HG03432 (cell line): ENCODE data around the gene HS6ST2.

Experiments
- ATAC-seq: cut with Tn5 transposase; IDR thresholded peaks from one replicate; pipeline ENCODE4 v1.9.1; 2021; ENCODE audit warnings: mild to moderate bottlenecking, moderate library complexity; ENCODE audit not compliant: unreplicated experiment

Gene HS6ST2

DNA sequence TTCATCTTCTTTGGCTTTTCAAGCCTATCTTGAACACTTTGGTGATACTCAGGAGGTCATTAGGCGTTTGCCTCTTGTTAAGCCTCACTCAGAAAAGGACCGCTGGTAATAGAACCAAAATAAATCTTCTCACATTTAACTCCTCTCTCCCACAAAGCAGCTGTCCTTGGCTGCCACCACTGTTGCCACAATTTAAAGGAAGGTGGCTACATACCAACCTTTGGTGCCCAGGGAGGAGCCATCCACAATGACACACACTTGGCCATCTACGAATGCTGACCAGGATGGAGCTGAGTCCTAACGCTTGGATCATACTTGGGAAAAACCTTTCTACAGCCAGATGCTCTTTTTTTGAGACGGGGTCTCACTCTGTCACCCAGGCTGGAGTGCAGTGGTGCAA is 210.2 kb downstream of the HS6ST2 start:
- no peak for ATAC-seq

DNA sequence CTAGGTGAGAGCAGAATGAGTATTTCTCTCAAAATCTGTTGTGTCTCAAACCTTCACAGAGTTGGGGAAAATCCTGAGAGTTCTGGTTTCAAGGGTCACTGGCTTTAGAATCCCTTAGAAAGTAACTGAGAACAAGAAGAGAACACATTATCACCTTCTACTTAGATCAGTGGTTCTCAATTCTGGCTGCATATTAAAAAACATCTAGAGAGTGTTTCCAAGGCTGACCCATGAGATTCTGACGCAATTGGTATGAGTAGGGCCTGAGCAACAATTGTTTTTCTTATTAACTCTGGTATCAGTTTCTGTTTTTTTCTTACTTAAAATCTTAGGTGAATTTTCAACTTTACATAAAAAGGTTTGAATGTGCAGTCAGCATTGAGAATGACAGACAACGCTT is 212.8 kb downstream of the HS6ST2 start:
- ATAC-seq: no peak

DNA sequence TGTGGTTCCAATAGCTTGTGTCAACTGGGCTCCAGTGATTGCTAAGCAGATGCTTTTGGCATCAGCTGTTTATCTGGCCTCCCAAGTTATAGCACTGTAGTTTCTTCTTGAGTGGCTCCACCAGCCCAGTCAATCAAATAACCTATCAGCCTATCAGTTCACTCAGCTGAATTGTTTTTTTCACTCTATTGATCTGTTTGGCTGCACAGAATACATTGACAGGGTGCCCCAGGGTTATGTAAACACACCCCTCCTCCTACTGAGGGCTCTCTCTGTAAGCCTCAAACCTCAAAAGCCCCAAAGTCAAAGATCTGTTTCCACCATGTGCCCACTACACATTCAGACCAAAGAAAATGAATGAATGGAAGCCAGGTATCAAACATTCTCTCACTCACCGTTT is 214.0 kb downstream of the HS6ST2 start:
- ATAC-seq: no peak

DNA sequence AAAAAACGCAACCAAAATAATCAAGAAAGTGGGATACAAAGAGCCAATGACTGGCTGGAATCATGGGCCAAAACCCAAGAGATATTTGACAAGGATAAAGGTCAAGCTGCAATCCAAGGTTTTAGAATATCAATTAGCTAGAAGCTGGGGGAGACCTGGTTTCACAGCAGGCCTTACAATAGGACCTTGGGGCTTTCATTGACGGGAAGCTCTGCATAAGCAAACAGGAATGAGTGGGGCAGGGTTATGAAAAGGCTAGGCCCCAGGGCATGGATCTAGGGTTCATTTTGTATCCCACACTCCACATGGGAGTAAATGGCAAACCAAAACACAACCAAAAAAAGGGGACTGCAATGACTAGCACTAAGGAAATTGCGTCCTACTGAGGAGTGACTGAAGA is 215.3 kb downstream of the HS6ST2 start:
- no peak for ATAC-seq

GRCh38 chrX:132742246-132742645 is 216.2 kb downstream of the HS6ST2 start:
- ATAC-seq: no peak

GRCh38 chrX:132741689-132742088 is 216.7 kb downstream of the HS6ST2 start:
- no peak for ATAC-seq

DNA sequence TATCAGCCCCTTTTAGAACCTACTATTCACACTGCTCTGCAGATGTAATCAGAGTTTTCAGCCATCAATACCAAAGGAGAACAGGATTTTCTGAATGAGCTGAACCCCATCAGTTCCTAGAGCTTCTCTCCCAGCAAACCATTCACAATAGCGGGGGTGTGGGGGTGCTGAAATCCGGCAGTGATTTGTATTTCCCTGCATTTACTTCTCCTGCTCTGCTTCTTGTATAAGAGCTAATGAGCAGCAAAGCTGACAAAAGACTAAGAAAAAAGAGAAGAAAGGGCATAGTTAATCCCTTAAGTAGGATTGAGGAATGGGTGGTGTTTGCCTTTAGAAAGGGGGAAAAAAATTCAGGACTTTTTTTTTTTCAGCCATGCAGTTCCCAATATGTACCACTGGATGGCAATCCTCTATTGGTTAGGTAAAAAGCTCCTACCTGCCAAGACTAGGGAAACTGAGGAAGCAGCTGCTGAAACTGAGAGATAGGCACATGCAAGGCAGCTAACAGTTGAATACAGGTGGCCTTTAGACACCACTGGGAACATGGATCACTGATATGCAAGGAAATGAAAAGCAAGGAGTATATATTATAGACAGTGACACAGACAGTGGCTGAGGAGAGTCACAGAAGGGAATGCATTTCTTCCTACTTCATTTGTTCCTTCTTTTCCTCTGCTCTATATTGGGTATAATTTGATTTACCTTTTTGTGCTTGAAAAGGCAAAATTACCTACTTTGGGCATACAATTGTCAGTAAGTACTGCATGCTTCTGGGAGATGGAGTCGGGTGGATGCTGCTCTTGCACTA is 217.9 kb downstream of the HS6ST2 start:
- no peak for ATAC-seq

DNA sequence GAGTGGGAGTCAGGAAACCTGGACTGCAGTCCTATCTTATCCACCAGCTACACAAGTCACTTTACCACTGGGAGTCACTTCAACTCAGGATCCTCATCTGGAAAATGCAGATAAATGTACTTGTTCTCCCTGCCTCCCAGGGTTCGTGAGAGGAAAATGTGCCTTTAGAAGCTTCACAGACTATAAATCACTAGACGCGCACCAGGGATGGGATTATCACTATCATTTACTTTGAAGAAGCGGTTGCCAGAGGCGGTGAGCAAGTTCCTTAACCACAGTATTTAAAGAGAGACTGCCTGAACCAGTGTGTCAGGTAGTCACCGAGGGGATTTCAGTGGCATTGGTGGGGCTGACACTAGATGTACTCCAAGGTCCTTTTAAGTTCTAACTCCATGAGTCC is 219.5 kb downstream of the HS6ST2 start:
- ATAC-seq: no peak

DNA sequence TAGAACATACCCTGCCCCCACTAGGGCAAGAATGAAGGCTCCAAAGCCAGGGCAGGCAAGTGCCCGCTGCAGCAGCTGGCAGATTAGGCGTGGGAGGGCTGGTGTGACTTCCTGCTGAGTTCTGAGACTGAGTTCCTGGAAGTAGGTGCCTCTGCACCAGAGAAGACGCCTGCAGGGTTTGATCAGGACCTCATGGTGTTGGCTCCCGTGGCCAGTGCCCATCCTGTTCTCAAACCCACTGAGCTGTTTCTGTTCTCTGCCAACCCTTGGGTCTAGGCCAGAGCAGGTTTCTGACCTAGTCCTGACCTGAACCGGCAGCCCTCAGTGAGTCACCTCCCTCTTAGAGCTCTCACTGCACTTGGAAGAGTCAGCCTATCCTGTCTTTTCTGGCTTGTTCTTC is 220.7 kb downstream of the HS6ST2 start:
- no peak for ATAC-seq

- ATAC-seq: no peak
Measured at GRCh38 chrX:132732236-132732635, 226.2 kb downstream of the HS6ST2 start.

DNA sequence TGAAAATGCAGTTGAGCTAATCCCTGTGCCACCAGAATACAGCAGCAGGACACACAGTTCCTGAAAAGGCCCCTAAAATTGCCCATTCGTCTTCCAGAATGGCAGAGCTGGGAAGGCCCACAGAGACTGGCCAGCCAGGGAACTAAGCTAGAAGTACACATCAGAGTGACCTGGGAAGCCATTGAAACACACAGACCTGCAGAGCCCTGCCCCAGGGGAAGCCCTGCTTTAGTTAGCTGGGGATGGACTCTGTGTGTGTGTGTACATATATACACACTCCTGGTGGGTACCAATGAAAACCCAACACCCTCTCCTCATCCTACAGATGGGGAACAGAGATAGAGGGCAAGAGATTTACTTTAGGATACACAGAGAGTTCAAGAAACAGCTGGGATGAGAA is 227.7 kb downstream of the HS6ST2 start:
- ATAC-seq: no peak

DNA sequence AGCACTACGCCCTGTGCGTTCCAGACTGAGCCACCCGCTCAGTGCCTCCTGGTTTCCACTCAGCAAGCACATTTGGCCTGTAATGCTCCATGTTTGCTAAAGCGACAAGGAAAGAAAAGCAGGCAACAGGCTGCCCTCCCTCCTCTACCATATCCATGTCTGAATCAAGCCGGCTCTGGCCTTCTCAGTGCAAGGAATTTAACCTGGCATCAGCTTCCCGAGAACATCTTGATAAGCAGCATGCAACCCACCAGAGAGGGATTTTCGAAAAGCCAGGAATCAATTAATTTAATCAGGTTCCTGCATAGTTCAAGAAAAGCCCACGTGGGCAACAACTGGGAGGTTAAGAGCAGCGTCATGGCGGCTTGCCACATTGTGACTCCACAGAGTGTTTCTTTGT is 228.2 kb downstream of the HS6ST2 start:
- no peak for ATAC-seq

- no peak for ATAC-seq
Measured at GRCh38 chrX:132728296-132728695, 230.1 kb downstream of the HS6ST2 start.

- no peak for ATAC-seq
Measured at GRCh38 chrX:132718431-132718958, 239.9 kb downstream of the HS6ST2 start.

- ATAC-seq: no peak
Measured at GRCh38 chrX:132716006-132716405, 242.4 kb downstream of the HS6ST2 start.

- no peak for ATAC-seq
Measured at GRCh38 chrX:132714913-132715312, 243.5 kb downstream of the HS6ST2 start.

- ATAC-seq: no peak
Measured at GRCh38 chrX:132712350-132712749, 246.1 kb downstream of the HS6ST2 start.

GRCh38 chrX:132710656-132711155 is 247.7 kb downstream of the HS6ST2 start:
- no peak for ATAC-seq

DNA sequence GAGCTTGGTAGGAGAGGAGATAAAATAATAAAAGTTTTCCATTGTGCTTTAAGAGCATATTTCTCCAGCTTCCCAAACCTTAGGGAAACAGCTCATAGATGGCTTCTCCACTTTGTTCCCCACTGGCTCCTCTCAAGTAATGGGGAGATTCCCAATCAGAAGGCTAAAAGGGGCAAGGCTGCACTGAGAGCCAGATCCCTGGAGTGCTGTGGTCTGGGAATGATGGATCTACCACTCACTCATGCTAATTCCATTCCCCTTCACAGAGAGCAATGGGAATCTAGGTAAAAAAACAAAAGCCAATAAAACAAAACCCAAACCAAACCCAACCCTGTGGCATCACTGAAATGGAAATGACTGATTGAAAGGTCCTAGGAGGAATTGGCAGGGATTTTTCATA is 249.9 kb downstream of the HS6ST2 start:
- no peak for ATAC-seq

DNA sequence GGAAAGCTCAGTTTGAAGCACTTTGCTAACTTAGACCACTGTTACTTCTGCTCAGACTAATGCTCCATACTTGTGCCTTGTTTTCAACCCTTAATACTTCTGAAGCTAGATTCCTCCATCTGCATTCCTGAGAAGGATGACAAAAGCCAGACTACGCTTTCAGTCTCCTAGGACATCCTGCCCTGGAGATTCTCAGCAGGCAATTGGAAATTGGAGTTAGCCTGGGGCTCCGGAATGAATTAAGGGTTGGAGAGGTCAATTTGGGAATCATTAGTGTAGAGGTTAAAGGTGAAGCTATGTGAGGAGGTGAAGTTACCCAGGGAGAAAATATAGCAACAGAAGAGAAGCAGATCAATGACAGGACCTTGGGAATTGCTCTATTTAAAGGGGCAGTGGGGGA is 253.7 kb downstream of the HS6ST2 start:
- no peak for ATAC-seq

- ATAC-seq: no peak
Measured at GRCh38 chrX:132694382-132694781, 264.0 kb downstream of the HS6ST2 start.

- ATAC-seq: no peak
Measured at GRCh38 chrX:132692526-132692925, 265.9 kb downstream of the HS6ST2 start.

- ATAC-seq: no peak
Measured at GRCh38 chrX:132692066-132692465, 266.4 kb downstream of the HS6ST2 start.
